GM23338 (cell line): ENCODE results near the gene TMCO1. TPM values are rescaled to one million over a fixed set of nuclear protein-coding genes. Genes with fewer than 3 reads are reported as not detected.

Experiments
- ATAC-seq: fragments of 200-7000 bp; cut with Tn5 transposase; 3 replicates; pipeline ENCODE4 v1.9.1; 2020
- DNase-seq: peaks from one replicate; pipeline ENCODE4 v3.0.0-alpha.2; 2015; ENCODE audit warnings: low spot score
- H2AFZ ChIP-seq: fragments of 200-600 bp; sonication (generic); 2 replicates; pipeline ENCODE4 v1.8.0; 2016; ENCODE audit warnings: antibody characterized with exemption, mild to moderate bottlenecking, moderate library complexity
- H3F3A ChIP-seq: fragments of 200-600 bp; sonication (generic); replicated peaks from 2 replicates; pipeline ENCODE4 v1.8.0; 2017; ENCODE audit warnings: antibody characterized with exemption, mixed run types, low read depth
- H3K27ac ChIP-seq: fragments of 200-600 bp; sonication (generic); 2 replicates; pipeline ENCODE4 v1.6.1; 2016; ENCODE audit warnings: low read depth
- H3K27me3 ChIP-seq: fragments of 200-600 bp; sonication (generic); 2 replicates; pipeline ENCODE4 v1.8.0; 2016; ENCODE audit warnings: mild to moderate bottlenecking, mixed run types, moderate library complexity; ENCODE audit not compliant: insufficient read depth
- H3K36me3 ChIP-seq: fragments of 200-600 bp; sonication (generic); 2 replicates; pipeline ENCODE4 v1.8.0; 2016; ENCODE audit warnings: mild to moderate bottlenecking; ENCODE audit not compliant: insufficient read depth
- H3K4me1 ChIP-seq: fragments of 200-600 bp; sonication (generic); 2 replicates; pipeline ENCODE4 v1.8.0; 2016; ENCODE audit warnings: mild to moderate bottlenecking, moderate library complexity; ENCODE audit not compliant: insufficient read depth
- H3K4me2 ChIP-seq: fragments of 200-600 bp; sonication (generic); 2 replicates; pipeline ENCODE4 v1.7.1; 2017; ENCODE audit warnings: mixed run types
- H3K4me3 ChIP-seq: fragments of 200-600 bp; sonication (generic); 2 replicates; pipeline ENCODE4 v1.6.1; 2016; ENCODE audit warnings: mixed run types
- H3K79me2 ChIP-seq: fragments of 200-600 bp; sonication (generic); replicated peaks from 2 replicates; pipeline ENCODE4 v1.8.0; 2017; ENCODE audit warnings: mild to moderate bottlenecking; ENCODE audit not compliant: insufficient read depth
- H3K9me2 ChIP-seq: fragments of 200-600 bp; sonication (generic); 2 replicates; pipeline ENCODE4 v1.8.0; 2017; ENCODE audit not compliant: insufficient read depth
- H4K20me1 ChIP-seq: fragments of 200-600 bp; sonication (generic); replicated peaks from 2 replicates; pipeline ENCODE4 v1.8.0; 2017; ENCODE audit warnings: mild to moderate bottlenecking; ENCODE audit not compliant: insufficient read depth
- H3K27ac Mint-ChIP-seq: 2 replicates; pipeline ENCODE4 v1.8.0; 2020; ENCODE audit warnings: inconsistent platforms, mild to moderate bottlenecking, moderate library complexity, mixed read lengths
- H3K27me3 Mint-ChIP-seq: 3 replicates; pipeline ENCODE4 v1.8.0; 2022; ENCODE audit warnings: low read depth, mild to moderate bottlenecking, moderate library complexity, mixed read lengths, inconsistent platforms; ENCODE audit not compliant: insufficient read depth, poor library complexity
- H3K36me3 Mint-ChIP-seq: 3 replicates; pipeline ENCODE4 v1.8.0; 2021; ENCODE audit warnings: low read depth, mild to moderate bottlenecking, inconsistent platforms, moderate library complexity, mixed read lengths
- H3K4me1 Mint-ChIP-seq: 3 replicates; pipeline ENCODE4 v1.8.0; 2020; ENCODE audit warnings: mild to moderate bottlenecking, inconsistent platforms, mixed read lengths
- H3K4me3 Mint-ChIP-seq: 3 replicates; pipeline ENCODE4 v1.8.0; 2021; ENCODE audit warnings: moderate library complexity, mild to moderate bottlenecking, inconsistent platforms, mixed read lengths
- H3K9me3 Mint-ChIP-seq: 3 replicates; pipeline ENCODE4 v1.8.0; 2020; ENCODE audit warnings: moderate library complexity, mild to moderate bottlenecking, inconsistent platforms, mixed read lengths
- CREB1 ChIP-seq: fragments of 250-450 bp; sonication (Bioruptor Pico); IDR thresholded peaks from 2 replicates; pipeline ENCODE4 v1.5.0; 2020; ENCODE audit warnings: low read depth, mild to moderate bottlenecking, moderate library complexity
- EZH2phosphoT487 ChIP-seq: fragments of 200-600 bp; sonication (generic); IDR thresholded peaks from one replicate; pipeline ENCODE4 v1.8.1; 2018; ENCODE audit warnings: antibody characterized with exemption; ENCODE audit not compliant: unreplicated experiment
- JUNB ChIP-seq: IDR thresholded peaks from one replicate; pipeline ENCODE4 v1.6.1; 2016; ENCODE audit warnings: antibody characterized with exemption; ENCODE audit not compliant: unreplicated experiment
- NANOG ChIP-seq: IDR thresholded peaks from 2 replicates; pipeline ENCODE4 v1.6.1; 2016; ENCODE audit warnings: antibody characterized with exemption, borderline replicate concordance
- POLR2AphosphoS5 ChIP-seq: IDR thresholded peaks from 2 replicates; pipeline ENCODE4 v1.6.1; 2016; ENCODE audit warnings: antibody characterized with exemption, low read depth
- STAT1 ChIP-seq: IDR thresholded peaks from one replicate; pipeline ENCODE4 v1.6.1; 2016; ENCODE audit warnings: antibody characterized with exemption; ENCODE audit not compliant: unreplicated experiment
- ZNF114 ChIP-seq: fragments of 250-450 bp; sonication (Bioruptor Pico); IDR thresholded peaks from 2 replicates; pipeline ENCODE4 v1.5.0; 2020; ENCODE audit warnings: mild to moderate bottlenecking, moderate library complexity
- ZNF331 ChIP-seq: fragments of 250-450 bp; sonication (Bioruptor Pico); IDR thresholded peaks from 2 replicates; pipeline ENCODE4 v1.5.0; 2020; ENCODE audit warnings: low read depth, mild to moderate bottlenecking, moderate library complexity
- ZNF462 ChIP-seq: fragments of 250-450 bp; sonication (Bioruptor Pico); IDR thresholded peaks from 2 replicates; pipeline ENCODE4 v1.5.0; 2020; ENCODE audit warnings: mild to moderate bottlenecking, moderate library complexity
- polyA plus RNA-seq: library from polyadenylated mRNA; unstranded; fragments of >200 nt; fragmentation: Nextera tagmentation; extraction: Ambion mirVana; gene quantifications from 2 replicates; pipeline ENCODE4 v1.2.1, GENCODE V29; 2016
- total RNA-seq: library from RNA; depleted of rRNA; stranded (reverse); fragments of >200 nt; shearing (Covaris generic); gene quantifications from 2 replicates; pipeline ENCODE4 v1.2.3, GENCODE V29; 2014

The TMCO1 gene
- total and polyA plus RNA-seq, 2 experiments from 2014 or later: 38.3 to 116 TPM

- no peak for TF ChIP-seq ZNF462
- TF ChIP-seq POLR2AphosphoS5: no peak
- TF ChIP-seq NANOG: no peak
- no peak for TF ChIP-seq JUNB
- no peak for TF ChIP-seq ZNF114
- no peak for TF ChIP-seq EZH2phosphoT487
Measured at GRCh38 chr1:165696625-165697100, 72.0 kb downstream of the TMCO1 start (continued).

- Histone ChIP-seq H3K27me3 (no peaks in the 10 kb centered on the region), H3K79me2 (peaks cover 75% of the 10 kb centered on the region), H2AFZ (no peak overlapping the region), H3K36me3 (peaks cover 6% of the 10 kb centered on the region), H3K4me1 (peaks cover 8% of the 10 kb centered on the region; the same call in 1 of the 2 replicates), H3K4me3 (no peak overlapping the region), H3F3A (peaks cover 5% of the 10 kb centered on the region), H3K27ac (no peak overlapping the region), H3K4me2 (no peak overlapping the region), H4K20me1 (no peaks in the 10 kb centered on the region; the same call in none of the 2 replicates), H3K9me2 (no peaks in the 10 kb centered on the region)
- H3K4me1 Mint-ChIP-seq: peaks cover 8% of the 10 kb centered on the region
- H3K27ac Mint-ChIP-seq: no peak overlapping the region
- ATAC-seq (no peak), DNase-seq (no peak)
- TF ChIP-seq ZNF114 (no peak), JUNB (no peak), EZH2phosphoT487 (no peak), CREB1 (CRISPR knock-in tag) (no peak), ZNF331 (no peak), STAT1 (no peak), POLR2AphosphoS5 (no peak)
- peaks cover 26% of the 10 kb centered on the region for H3K9me3 Mint-ChIP-seq
- H3K4me3 Mint-ChIP-seq: no peak overlapping the region
- H3K27me3 Mint-ChIP-seq: peaks cover 3% of the 10 kb centered on the region
- H3K36me3 Mint-ChIP-seq: peaks cover 47% of the 10 kb centered on the region
Measured at GRCh38 chr1:165695031-165695430, 73.6 kb downstream of the TMCO1 start.
